Urinary bladder (tissue), 4 donors: ENCODE data around the gene TBCB. TPM values are rescaled to one million over a fixed set of nuclear protein-coding genes. Genes with fewer than 3 reads are reported as not detected.
A peak's percentile ranks its signal among the peaks of the same experiment; 100 is the strongest.
"Not testable (repeated sequence)": the region's sequence is repeated elsewhere in the genome, so short reads cannot be mapped to it uniquely, and the experiment has no call there.

Experiments
- DNase-seq: peaks from one replicate; pipeline ENCODE4 v3.0.0-alpha.2; 2015; ENCODE audit errors: extremely low spot score
- H3K27ac ChIP-seq: one replicate; pipeline ENCODE4 v1.5.1; 2013; ENCODE audit warnings: low read depth, mild to moderate bottlenecking, moderate library complexity
- H3K36me3 ChIP-seq: one replicate; pipeline ENCODE4 v1.6.1; 2013; ENCODE audit warnings: mild to moderate bottlenecking, moderate library complexity; ENCODE audit not compliant: insufficient read depth
- H3K4me1 ChIP-seq: one replicate; pipeline ENCODE4 v1.6.1; 2013; ENCODE audit warnings: mild to moderate bottlenecking, moderate library complexity; ENCODE audit not compliant: insufficient read depth
- H3K4me3 ChIP-seq: one replicate; pipeline ENCODE4 v1.5.1; 2013; ENCODE audit warnings: low read depth, low read length
- WGBS: extraction: QIAGEN DNeasy Blood & Tissue Kit; methylation state at CpG from one replicate; pipeline ENCODE4 v1.1.7; 2013; 5-methylcytosine and 5-hydroxymethylcytosine counted together
- polyA plus RNA-seq: library from polyadenylated mRNA; stranded (reverse); fragments of 200-250 nt; gene quantifications from one replicate; pipeline ENCODE4 v1.2.3, GENCODE V29; 2013
- total RNA-seq: library from RNA; depleted of rRNA; stranded (reverse); fragments of >200 nt; gene quantifications from one replicate; pipeline ENCODE4 v1.2.3, GENCODE V29; 2014
- donor health status: healthy with polysubstance abuse.
- donor health status: healthy.

TBCB gene
- total and polyA plus RNA-seq, 2 donors: 80.6 to 278 TPM

GRCh38 chr19:36151144-36152018 is 36.1 kb downstream of the TBCB start:
- 28% methylated on average over 47 of the region's 47 CpGs for WGBS
- H3K36me3 ChIP-seq: peaks cover 2% of the 10 kb centered on the region
- H3K4me1 ChIP-seq: no peaks in the 10 kb centered on the region
- peak overlapping the region; percentile 49 for H3K4me3 ChIP-seq
- H3K27ac ChIP-seq: peak overlapping the region; percentile 99
- no peak for DNase-seq

GRCh38 chr19:36152019-36152351 is 36.7 kb downstream of the TBCB start:
- whole genome bisulfite sequencing: 26% methylated on average over 16 of the region's 16 CpGs
- H3K4me1 ChIP-seq: no peaks in the 10 kb centered on the region
- H3K27ac ChIP-seq: peak overlapping the region; percentile 99
- peaks cover 2% of the 10 kb centered on the region for H3K36me3 ChIP-seq
- no peak for DNase-seq
- peak overlapping the region; percentile 49 for H3K4me3 ChIP-seq

GRCh38 chr19:36152352-36153091 is 37.3 kb downstream of the TBCB start, which contains the start of gene COX7A1:
COX7A1 (minus strand) TSS chr19:36152447; CDS start chr19:36152407, 40 bp downstream.
- WGBS: 14% methylated on average over 40 of the region's 40 CpGs
- no peaks in the 10 kb centered on the region for H3K4me1 ChIP-seq

GRCh38 chr19:36153126-36153525 is 37.9 kb downstream of the TBCB start:
- H3K4me1 ChIP-seq: no peaks in the 10 kb centered on the region
- WGBS: 90% methylated on average over 10 of the region's 10 CpGs
- no peak overlapping the region for H3K4me3 ChIP-seq
- DNase-seq: no peak
- H3K36me3 ChIP-seq: peaks cover 2% of the 10 kb centered on the region
- peak overlapping the region; percentile 99 for H3K27ac ChIP-seq

More at GRCh38 chr19:36152352-36153091, 37.3 kb downstream of the TBCB start, which contains the start of gene COX7A1:
- DNase-seq: no peak
- H3K27ac ChIP-seq: peak within 1 kb of the TSS; percentile 99
- H3K4me3 ChIP-seq: peak within 1 kb of the TSS; percentile 49
- peaks cover 2% of the 10 kb centered on the region for H3K36me3 ChIP-seq

GRCh38 chr19:36160821-36161596 is 45.7 kb downstream of the TBCB start:
- no peak for DNase-seq

GRCh38 chr19:36163813-36164212 is 48.5 kb downstream of the TBCB start:
- Histone ChIP-seq H3K27ac (no peak overlapping the region), H3K4me1 (no peaks in the 10 kb centered on the region), H3K36me3 (no peaks in the 10 kb centered on the region), H3K4me3 (no peak overlapping the region)
- WGBS: 92% methylated on average over 12 of the region's 12 CpGs
- no peak for DNase-seq

More at GRCh38 chr19:36160821-36161596, 45.7 kb downstream of the TBCB start:
- H3K4me3 ChIP-seq: no peak overlapping the region
- no peaks in the 10 kb centered on the region for H3K36me3 ChIP-seq
- WGBS: 92% methylated on average over 7 of the region's 7 CpGs
- H3K4me1 ChIP-seq: no peaks in the 10 kb centered on the region
- no peak overlapping the region for H3K27ac ChIP-seq

GRCh38 chr19:36169084-36169760 is 54.0 kb downstream of the TBCB start:
- DNase-seq: no peak
- 26% methylated on average over 9 of the region's 9 CpGs for WGBS
- Histone ChIP-seq H3K4me3 (no peak overlapping the region), H3K4me1 (no peaks in the 10 kb centered on the region), H3K36me3 (no peaks in the 10 kb centered on the region), H3K27ac (peak overlapping the region; percentile 71)

- Histone ChIP-seq H3K4me1 (no peaks in the 10 kb centered on the region), H3K4me3 (no peak overlapping the region), H3K36me3 (no peaks in the 10 kb centered on the region), H3K27ac (no peak overlapping the region)
- DNase-seq: no peak
- 92% methylated on average over 5 of the region's 5 CpGs for WGBS
Measured at GRCh38 chr19:36172852-36173251, 57.6 kb downstream of the TBCB start.

- H3K27ac ChIP-seq, H3K4me1 ChIP-seq, DNase-seq, H3K36me3 ChIP-seq, H3K4me3 ChIP-seq: not testable (repeated sequence)
- WGBS: 65% methylated on average over 8 of the region's 8 CpGs
Measured at GRCh38 chr19:36173846-36174245, 58.6 kb downstream of the TBCB start.

Other genes with a start within 250 kb of the TBCB start
- 3.0 TPM for gene APLP1, start 246.9 kb upstream of the TBCB start, total RNA-seq
- 5.8 TPM for gene APLP1, start 246.9 kb upstream of the TBCB start, polyA plus RNA-seq
- gene NFKBID, start 214.9 kb upstream of the TBCB start, total RNA-seq: 6.1 TPM
- 4.2 TPM for gene NFKBID, start 214.9 kb upstream of the TBCB start, polyA plus RNA-seq
- 6.7 TPM for gene HCST, start 212.9 kb upstream of the TBCB start, total RNA-seq
- gene HCST, start 212.9 kb upstream of the TBCB start, polyA plus RNA-seq: 17.3 TPM
- gene TYROBP, start 207.2 kb upstream of the TBCB start, total RNA-seq: 5.1 TPM
- 113 TPM for gene TYROBP, start 207.2 kb upstream of the TBCB start, polyA plus RNA-seq
- 1.9 TPM for gene LRFN3, start 179.1 kb upstream of the TBCB start, total RNA-seq
- 17.2 TPM for gene LRFN3, start 179.1 kb upstream of the TBCB start, polyA plus RNA-seq
- 10.9 TPM for gene SDHAF1, start 120.3 kb upstream of the TBCB start, total RNA-seq
- 37.6 TPM for gene SDHAF1, start 120.3 kb upstream of the TBCB start, polyA plus RNA-seq
- gene SYNE4, start 106.7 kb upstream of the TBCB start, total RNA-seq: 0.58 TPM
- 1.3 TPM for gene SYNE4, start 106.7 kb upstream of the TBCB start, polyA plus RNA-seq
- 6.1 TPM for gene ALKBH6, start 101.3 kb upstream of the TBCB start, total RNA-seq
- gene ALKBH6, start 101.3 kb upstream of the TBCB start, polyA plus RNA-seq: 26.4 TPM
- 8.5 TPM for gene CLIP3, start 82.6 kb upstream of the TBCB start, total RNA-seq
- 79.5 TPM for gene CLIP3, start 82.6 kb upstream of the TBCB start, polyA plus RNA-seq
- gene THAP8, start 61.2 kb upstream of the TBCB start, total RNA-seq: 2.1 TPM
- gene THAP8, start 61.2 kb upstream of the TBCB start, polyA plus RNA-seq: 20.1 TPM
- gene WDR62, start 60.6 kb upstream of the TBCB start, total RNA-seq: 2.3 TPM
- 0.27 TPM for gene WDR62, start 60.6 kb upstream of the TBCB start, polyA plus RNA-seq
- gene OVOL3, start 4.3 kb upstream of the TBCB start, total RNA-seq: not detected
- not detected for gene OVOL3, start 4.3 kb upstream of the TBCB start, polyA plus RNA-seq
- gene POLR2I, start 593 bp upstream of the TBCB start, total RNA-seq: 44.5 TPM
- gene POLR2I, start 593 bp upstream of the TBCB start, polyA plus RNA-seq: 78.9 TPM
- gene CAPNS1, start 24.6 kb downstream of the TBCB start, total RNA-seq: 132 TPM
- 665 TPM for gene CAPNS1, start 24.6 kb downstream of the TBCB start, polyA plus RNA-seq
- 15.1 TPM for gene COX7A1, start 37.0 kb downstream of the TBCB start, total RNA-seq
- 92.0 TPM for gene COX7A1, start 37.0 kb downstream of the TBCB start, polyA plus RNA-seq
- gene ZNF565, start 99.2 kb downstream of the TBCB start, total RNA-seq: 10.8 TPM
- gene ZNF565, start 99.2 kb downstream of the TBCB start, polyA plus RNA-seq: 4.0 TPM
- gene ZNF146, start 99.6 kb downstream of the TBCB start, total RNA-seq: 145 TPM
- 39.2 TPM for gene ZNF146, start 99.6 kb downstream of the TBCB start, polyA plus RNA-seq